NK-92 (cell line): ENCODE data around the gene RAPSN.

Experiments
- DNase-seq: peaks from one replicate; lab custom pipeline; 2025; ENCODE audit not compliant: unreplicated experiment; lab: John Stamatoyannopoulos, UW

The RAPSN gene

GRCh38 chr11:47434011-47434786 lies 14.7 kb downstream of the RAPSN start:
- no peak for DNase-seq

- DNase-seq = no peak
These were observed 15.8 kb downstream of the RAPSN start for GRCh38 chr11:47433157-47433556.

GRCh38 chr11:47431356-47432083 lies 17.4 kb downstream of the RAPSN start:
- no peak for DNase-seq

GRCh38 chr11:47430524-47430923 lies 18.4 kb downstream of the RAPSN start:
- DNase-seq = no peak

GRCh38 chr11:47426062-47426956 lies 22.6 kb downstream of the RAPSN start, which contains the start of gene PSMC3:
Gene PSMC3, minus strand, starts transcription at chr11:47426439. Its CDS starts 160 bp downstream, at chr11:47426279.
- DNase-seq = peak; percentile 69

- DNase-seq = no peak
These were observed 23.3 kb downstream of the RAPSN start for GRCh38 chr11:47425611-47426010.

GRCh38 chr11:47418454-47419259 lies 30.3 kb downstream of the RAPSN start:
- no peak for DNase-seq

- DNase-seq = no peak
These were observed 31.2 kb downstream of the RAPSN start for GRCh38 chr11:47417712-47418111.

GRCh38 chr11:47415949-47416472 lies 32.9 kb downstream of the RAPSN start:
- DNase-seq = no peak

- no peak for DNase-seq
These were observed 33.7 kb downstream of the RAPSN start for GRCh38 chr11:47415091-47415854.

GRCh38 chr11:47414685-47415070 lies 34.3 kb downstream of the RAPSN start:
- no peak for DNase-seq

GRCh38 chr11:47413908-47414684 lies 34.8 kb downstream of the RAPSN start:
- no peak for DNase-seq

- no peak for DNase-seq
These were observed 35.6 kb downstream of the RAPSN start for GRCh38 chr11:47413351-47413750.

GRCh38 chr11:47411884-47412746 lies 36.8 kb downstream of the RAPSN start:
- DNase-seq = no peak

- DNase-seq = no peak
These were observed 38.3 kb downstream of the RAPSN start for GRCh38 chr11:47410370-47411264.

GRCh38 chr11:47409440-47410369 lies 39.2 kb downstream of the RAPSN start:
- no peak for DNase-seq
